ENCODE measurements around the gene RTL1. TPM values are rescaled to one million over a fixed set of nuclear protein-coding genes. Genes with fewer than 3 reads are reported as not detected.

The RTL1 gene
- polyA plus RNA-seq, 1 of the 3 experiments (the other 2 are of a cell fraction) = 0.07 TPM

GRCh38 chr14:100906420-100906819, 2.9 kb upstream of the RTL1 start (continued):
- TF ChIP-seq, protein P1, sequence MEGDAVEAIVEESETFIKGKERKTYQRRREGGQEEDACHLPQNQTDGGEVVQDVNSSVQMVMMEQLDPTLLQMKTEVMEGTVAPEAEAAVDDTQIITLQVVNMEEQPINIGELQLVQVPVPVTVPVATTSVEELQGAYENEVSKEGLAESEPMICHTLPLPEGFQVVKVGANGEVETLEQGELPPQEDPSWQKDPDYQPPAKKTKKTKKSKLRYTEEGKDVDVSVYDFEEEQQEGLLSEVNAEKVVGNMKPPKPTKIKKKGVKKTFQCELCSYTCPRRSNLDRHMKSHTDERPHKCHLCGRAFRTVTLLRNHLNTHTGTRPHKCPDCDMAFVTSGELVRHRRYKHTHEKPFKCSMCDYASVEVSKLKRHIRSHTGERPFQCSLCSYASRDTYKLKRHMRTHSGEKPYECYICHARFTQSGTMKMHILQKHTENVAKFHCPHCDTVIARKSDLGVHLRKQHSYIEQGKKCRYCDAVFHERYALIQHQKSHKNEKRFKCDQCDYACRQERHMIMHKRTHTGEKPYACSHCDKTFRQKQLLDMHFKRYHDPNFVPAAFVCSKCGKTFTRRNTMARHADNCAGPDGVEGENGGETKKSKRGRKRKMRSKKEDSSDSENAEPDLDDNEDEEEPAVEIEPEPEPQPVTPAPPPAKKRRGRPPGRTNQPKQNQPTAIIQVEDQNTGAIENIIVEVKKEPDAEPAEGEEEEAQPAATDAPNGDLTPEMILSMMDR (IDR thresholded peaks at IDR 0.05) = peak; percentile 30
- TF ChIP-seq NFIC (IDR thresholded peaks at IDR 0.05; ENCODE audit: borderline replicate concordance) (no peak), CHD2 (IDR thresholded peaks at IDR 0.05; ENCODE audit: low read length, partially characterized antibody) (peak; percentile 18), EP300 (IDR thresholded peaks at IDR 0.05; ENCODE audit: borderline replicate concordance in 1 of 2, low read depth in 1 of 2, low read length in 1 of 2) (no peak), NRF1 (IDR thresholded peaks at IDR 0.05; ENCODE audit: low read depth, low read length) (no peak)

DNA sequence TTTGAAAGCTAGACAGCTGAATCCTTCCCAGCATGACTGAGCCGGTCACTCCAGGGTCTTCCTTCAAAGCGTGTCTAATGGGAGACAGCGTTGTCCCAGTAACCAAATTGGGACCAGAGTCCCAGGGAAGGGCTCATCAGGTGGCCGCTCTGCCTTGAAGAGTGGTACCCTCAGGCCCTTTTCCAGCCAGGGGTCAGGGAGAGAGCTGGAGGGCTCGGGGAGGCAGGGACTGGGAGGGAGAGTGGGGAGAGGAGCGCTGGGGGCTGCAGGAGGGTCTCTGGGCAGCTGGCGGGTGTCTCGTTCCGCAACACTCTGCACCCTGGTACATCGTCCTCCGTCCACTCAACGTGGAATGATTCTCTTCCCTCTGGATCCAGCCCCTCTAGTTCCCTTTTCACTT, 1.6 kb upstream of the RTL1 start:
- H3K27ac ChIP-seq (ENCODE audit: low read depth in 2 of 2, low read length in 1 of 2) = peak overlapping the region in 1 of 2 experiments; percentile 99; a peak in 2 of 4 replicates
- H3F3A ChIP-seq (replicated peaks; ENCODE audit: insufficient read depth) = no peaks in the 10 kb centered on the region
- CTCF ChIA-PET = interaction anchor here (0.6 to 4.4 kb wide), 22 partner anchors 12 to 759 kb away, joined by 3 to 76 read pairs (median 4); no protein-coding TSS in a partner anchor
- no peaks in the 10 kb centered on the region for H3K36me3 ChIP-seq (replicated peaks in 1 of 2; ENCODE audit: control insufficient read depth in 1 of 2, insufficient read depth in 2 of 2, low read length in 1 of 2)
- DNase-seq = peak; percentile 44
- H3K79me2 ChIP-seq (ENCODE audit: insufficient read depth) = no peaks in the 10 kb centered on the region
- 79% methylated on average over 10 of the region's 12 CpGs for WGBS (ENCODE audit: low lambda C conversion rate)
- no peak overlapping the region for H3K4me2 ChIP-seq
- peak overlapping the region in 1 of 2 experiments; percentile 48; a peak in 1 of 4 replicates for H3K4me3 ChIP-seq (ENCODE audit: low read depth in 2 of 2, low read length in 1 of 2)
- peaks cover 0 to 65% of the 10 kb centered on the region in 2 experiments; a peak in 2 of 4 replicates for H3K4me1 ChIP-seq (ENCODE audit: control insufficient read depth in 1 of 2, insufficient read depth in 2 of 2, low read depth in 1 of 2, low read length in 1 of 2)
- no peak for TF ChIP-seq IRF3 (IDR thresholded peaks at IDR 0.05; ENCODE audit: low read depth, low read length)
- TF ChIP-seq EZH2phosphoT487 (IDR thresholded peaks at IDR 0.05; ENCODE audit: borderline replicate concordance, low read depth) = no peak
- TF ChIP-seq NRF1 (IDR thresholded peaks at IDR 0.05; ENCODE audit: low read depth, low read length) = no peak
- no peak for TF ChIP-seq ELF1 (IDR thresholded peaks at IDR 0.05)
- no peak for TF ChIP-seq SMC3 (IDR thresholded peaks at IDR 0.05; ENCODE audit: low read depth, low read length)
- TF ChIP-seq EP300 (IDR thresholded peaks at IDR 0.05; ENCODE audit: borderline replicate concordance in 1 of 2, low read depth in 1 of 2, low read length in 1 of 2) = no peak
- TF ChIP-seq NFIC (IDR thresholded peaks at IDR 0.05; ENCODE audit: borderline replicate concordance) = no peak
- 0 out of 2 replicates have a peak, but pooled peaks have one; percentile 7 for TF ChIP-seq GATA2 (CRISPR knock-in tag; IDR thresholded peaks at IDR 0.05)
- H2AFZ ChIP-seq (ENCODE audit: low read depth) = no peak overlapping the region
- peaks cover 6% of the 10 kb centered on the region; the same call in 1 of the 2 replicates for H3K27me3 ChIP-seq (ENCODE audit: insufficient read depth)
- H3K9me2 ChIP-seq = no peaks in the 10 kb centered on the region
- no peaks in the 10 kb centered on the region for H4K20me1 ChIP-seq (ENCODE audit: insufficient read depth)
- no peaks in the 10 kb centered on the region for H3K9me3 ChIP-seq
- H3K9ac ChIP-seq = no peak overlapping the region
- POLR2A ChIA-PET = interaction anchor here (0.6 to 5.6 kb wide), 15 partner anchors 105 to 481 kb away, joined by 3 to 46 read pairs (median 5); no protein-coding TSS in a partner anchor
